Muscle of leg (tissue), 11 donors: Measurements from ENCODE around the gene HES1. TPM values are rescaled to one million over a fixed set of nuclear protein-coding genes. Genes with fewer than 3 reads are reported as not detected.
"Not testable (repeated sequence)": the region's sequence is repeated elsewhere in the genome, so short reads cannot be mapped to it uniquely, and the experiment has no call there.

ENCODE experiments used
- DNase-seq: peaks from one replicate; pipeline ENCODE4 v3.0.0; 2013
- H3K27ac ChIP-seq: one replicate; pipeline ENCODE4 v1.5.1; 2013; ENCODE audit warnings: mild to moderate bottlenecking, low read length, control low read depth
- H3K27me3 ChIP-seq: one replicate; pipeline ENCODE4 v1.6.1; 2013; ENCODE audit warnings: low read length; ENCODE audit not compliant: control insufficient read depth, insufficient read depth
- H3K36me3 ChIP-seq: one replicate; pipeline ENCODE4 v1.6.1; 2013; ENCODE audit warnings: low read length; ENCODE audit not compliant: control insufficient read depth, insufficient read depth
- H3K4me1 ChIP-seq: one replicate; pipeline ENCODE4 v1.6.1; 2013; ENCODE audit warnings: low read length; ENCODE audit not compliant: control insufficient read depth, insufficient read depth
- H3K4me3 ChIP-seq: one replicate; pipeline ENCODE4 v1.5.1; 2013; ENCODE audit warnings: low read length, control low read depth
- H3K9me3 ChIP-seq: replicated peaks from 2 replicates; pipeline ENCODE4 v1.6.1; 2013; ENCODE audit warnings: low read depth, low read length; ENCODE audit not compliant: control insufficient read depth
- WGBS: methylation state at CpG from one replicate; pipeline ENCODE4 v1.1.5; 2013; ENCODE audit warnings: missing lambda C conversion rate; ENCODE audit not compliant: insufficient coverage; 5-methylcytosine and 5-hydroxymethylcytosine counted together
- polyA plus RNA-seq, 8 donors: library from polyadenylated mRNA; unstranded; fragments of 120-200 nt; gene quantifications; one replicate each; pipeline versions ENCODE4 v1.2.1 to v1.2.3, GENCODE V29; 2013; ENCODE audit warnings: inconsistent platforms in 1 of 8, low replicate concordance in 1 of 8; ENCODE audit not compliant: insufficient read length in 8 of 8, insufficient read depth in 1 of 8
- total RNA-seq: library from RNA; stranded (reverse); fragments of 120-200 nt; gene quantifications from one replicate; pipeline ENCODE4 v1.2.4, GENCODE V29; 2013

Gene HES1
- total and polyA plus RNA-seq, 9 donors: 26.2 to 45.1 (median 35.4) TPM

DNA sequence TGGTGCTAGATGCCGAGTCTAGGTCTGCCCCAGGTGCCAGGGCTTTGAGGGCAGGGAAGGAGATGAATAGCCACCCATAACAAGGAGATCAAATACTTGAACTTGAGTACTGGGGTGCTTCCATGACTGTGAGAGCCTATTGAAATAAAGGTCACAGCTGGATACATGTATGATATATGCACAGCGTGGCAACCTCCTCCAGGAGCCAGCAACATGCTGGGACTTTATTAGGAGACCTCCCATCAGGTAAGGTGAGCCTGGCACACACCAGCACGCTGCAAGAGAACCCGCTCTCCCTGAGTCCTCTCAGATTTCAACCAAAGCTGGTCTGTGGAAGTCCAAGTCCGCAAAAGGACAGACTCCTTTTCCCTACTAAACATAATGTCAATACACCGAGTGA, 10.5 kb upstream of the HES1 start:
- H3K4me3 ChIP-seq: no peak overlapping the region
- H3K9me3 ChIP-seq: no peaks in the 10 kb centered on the region
- H3K36me3 ChIP-seq: no peaks in the 10 kb centered on the region
- DNase-seq: no peak
- H3K27ac ChIP-seq: no peak overlapping the region
- WGBS: 80% methylated on average over 1 of the region's 6 CpGs
- peaks cover 18% of the 10 kb centered on the region for H3K27me3 ChIP-seq
- H3K4me1 ChIP-seq: peaks cover 15% of the 10 kb centered on the region

DNA sequence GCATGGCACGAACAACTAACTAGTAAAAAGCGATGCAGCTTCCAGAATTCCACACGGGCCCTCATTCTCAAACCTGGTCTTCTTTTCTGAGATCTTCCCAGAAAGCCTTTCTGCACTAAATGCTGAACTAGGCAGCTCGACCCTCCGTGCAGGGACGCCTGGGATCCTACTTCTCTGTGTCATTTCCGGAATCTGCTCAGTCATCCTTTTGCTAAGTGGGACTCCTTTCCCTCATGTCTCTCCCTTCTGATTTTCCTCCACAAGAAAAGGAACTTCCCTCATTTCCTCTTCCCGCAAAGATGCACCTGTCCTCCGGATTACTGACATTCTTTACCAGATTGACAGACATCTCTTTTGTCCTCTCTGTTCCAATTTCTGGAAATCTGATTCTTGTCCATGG, 9.2 kb upstream of the HES1 start:
- H3K27me3 ChIP-seq: peaks cover 18% of the 10 kb centered on the region
- H3K27ac ChIP-seq: no peak overlapping the region
- H3K4me1 ChIP-seq: peaks cover 27% of the 10 kb centered on the region
- no peaks in the 10 kb centered on the region for H3K36me3 ChIP-seq
- 61% methylated on average over 9 of the region's 9 CpGs for WGBS
- no peaks in the 10 kb centered on the region for H3K9me3 ChIP-seq
- DNase-seq: no peak
- no peak overlapping the region for H3K4me3 ChIP-seq

DNA sequence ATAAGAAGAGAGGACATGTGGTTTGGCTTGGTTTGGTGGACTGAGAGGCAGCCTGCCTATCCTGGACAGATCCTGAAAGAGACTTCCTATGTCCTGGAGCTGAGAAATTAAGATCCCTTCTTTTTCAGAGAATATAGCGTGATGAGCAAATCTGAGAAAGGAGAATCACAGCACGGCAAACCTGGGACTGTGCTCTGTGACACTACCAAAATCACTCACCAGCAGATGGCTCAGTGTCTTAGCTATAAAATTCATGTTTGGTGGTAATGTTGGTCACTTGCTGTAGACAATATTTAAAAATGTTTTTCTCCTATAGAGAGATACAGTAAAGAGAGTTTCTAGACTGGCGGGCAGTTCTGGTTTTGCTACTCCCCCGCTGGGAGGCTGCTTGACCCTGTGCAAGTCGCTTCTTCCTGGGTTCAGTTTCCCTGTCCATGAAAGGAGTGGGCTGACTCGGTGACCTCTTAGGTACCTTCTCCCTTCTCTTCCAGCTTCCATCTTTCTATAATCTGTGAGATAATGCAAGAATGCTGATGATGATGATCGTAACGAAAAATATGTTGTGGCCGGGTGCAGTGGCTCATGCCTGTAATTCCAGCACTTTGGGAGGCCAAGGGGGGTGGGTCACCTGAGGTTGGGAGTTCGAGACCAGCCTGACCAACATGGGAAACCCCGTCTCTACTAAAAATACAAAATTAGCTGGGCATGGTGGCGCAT, 7.6 kb upstream of the HES1 start:
- no peak for DNase-seq
- Histone ChIP-seq H3K36me3 (no peaks in the 10 kb centered on the region), H3K4me1 (peaks cover 42% of the 10 kb centered on the region), H3K27me3 (peaks cover 16% of the 10 kb centered on the region), H3K4me3 (no peak overlapping the region), H3K9me3 (no peaks in the 10 kb centered on the region), H3K27ac (no peak overlapping the region)
- WGBS: no CpG with 5 or more reads among the region's 12 CpGs

DNA sequence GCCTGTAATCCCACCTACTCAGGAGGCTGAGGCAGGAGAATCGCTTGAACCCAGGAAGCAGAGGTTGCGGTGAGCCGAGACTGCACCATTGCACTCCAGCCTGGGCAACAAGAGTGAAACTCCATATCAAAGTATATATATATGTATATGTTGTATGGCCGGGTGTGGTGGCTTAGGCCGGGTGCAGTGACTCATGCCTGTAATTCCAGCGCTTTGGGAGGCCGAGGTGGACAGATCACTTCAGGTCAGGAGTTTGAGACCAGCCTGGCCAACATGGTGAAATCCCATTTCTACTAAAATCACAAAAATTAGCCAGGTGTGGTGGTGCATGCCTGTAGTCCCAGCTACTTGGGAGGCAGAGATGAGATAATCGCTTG, 7.0 kb upstream of the HES1 start:
- H3K27ac ChIP-seq, H3K36me3 ChIP-seq, H3K9me3 ChIP-seq, H3K4me3 ChIP-seq, DNase-seq: not testable (repeated sequence)
- Histone ChIP-seq H3K27me3 (peaks cover 19% of the 10 kb centered on the region), H3K4me1 (peaks cover 48% of the 10 kb centered on the region)
- no CpG with 5 or more reads among the region's 8 CpGs for WGBS

DNA sequence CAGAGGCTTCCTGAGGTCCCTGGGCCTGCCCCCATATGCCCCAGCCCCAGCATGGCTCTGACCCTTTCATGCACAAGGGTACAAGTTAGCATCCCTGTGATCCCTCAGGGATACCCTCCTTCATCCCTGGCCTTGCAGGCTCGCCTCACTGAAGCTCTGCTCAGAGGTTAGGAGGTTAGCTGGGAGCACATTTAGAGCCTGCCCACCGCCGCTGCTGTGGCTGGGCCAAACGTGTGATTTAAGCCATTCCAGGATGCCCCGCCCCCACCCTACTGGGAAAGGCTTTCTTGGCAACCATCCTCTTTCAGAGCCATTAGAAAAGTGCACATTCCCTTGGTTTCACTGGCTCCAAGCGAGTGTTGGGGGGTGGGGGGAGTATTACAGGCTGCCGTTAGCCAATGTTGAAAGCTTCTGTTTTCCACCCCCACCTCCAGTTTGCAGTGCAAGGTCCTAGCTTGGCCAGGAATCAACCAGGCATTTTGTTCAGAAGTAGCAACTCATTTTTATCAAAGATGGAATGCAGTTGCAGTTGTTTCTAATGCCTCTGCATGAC, 6.3 kb upstream of the HES1 start:
- Histone ChIP-seq H3K4me1 (peaks cover 48% of the 10 kb centered on the region), H3K27me3 (peaks cover 19% of the 10 kb centered on the region), H3K27ac (peak overlapping the region; percentile 35), H3K4me3 (no peak overlapping the region), H3K9me3 (no peaks in the 10 kb centered on the region), H3K36me3 (no peaks in the 10 kb centered on the region)
- peak; percentile 59 for DNase-seq
- 31% methylated on average over 3 of the region's 7 CpGs for WGBS

DNA sequence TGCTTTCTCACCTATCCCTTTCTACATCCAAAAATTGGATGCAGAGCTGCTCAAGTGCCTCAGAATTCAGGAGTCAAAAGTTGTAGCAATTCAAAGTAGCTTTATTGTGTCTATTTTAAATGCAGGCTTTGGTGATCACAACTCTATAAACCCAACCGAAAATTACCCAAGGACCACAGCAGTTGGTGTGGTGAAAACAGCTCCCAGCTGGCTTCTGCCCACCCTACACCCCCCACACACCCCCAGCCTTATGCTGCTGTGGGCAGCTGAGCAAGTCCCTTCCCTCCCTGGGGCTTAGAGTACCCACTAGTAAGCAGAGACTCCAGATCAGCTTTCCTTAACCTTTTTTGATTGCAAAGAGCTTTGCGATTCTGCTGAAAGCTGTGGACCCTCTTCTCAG, 5.8 kb upstream of the HES1 start:
- Histone ChIP-seq H3K9me3 (no peaks in the 10 kb centered on the region), H3K27ac (peak overlapping the region; percentile 35), H3K4me1 (peaks cover 50% of the 10 kb centered on the region), H3K4me3 (no peak overlapping the region), H3K36me3 (no peaks in the 10 kb centered on the region), H3K27me3 (peaks cover 19% of the 10 kb centered on the region)
- peak; percentile 14 for DNase-seq
- 29% methylated on average over 1 of the region's 2 CpGs for WGBS

DNA sequence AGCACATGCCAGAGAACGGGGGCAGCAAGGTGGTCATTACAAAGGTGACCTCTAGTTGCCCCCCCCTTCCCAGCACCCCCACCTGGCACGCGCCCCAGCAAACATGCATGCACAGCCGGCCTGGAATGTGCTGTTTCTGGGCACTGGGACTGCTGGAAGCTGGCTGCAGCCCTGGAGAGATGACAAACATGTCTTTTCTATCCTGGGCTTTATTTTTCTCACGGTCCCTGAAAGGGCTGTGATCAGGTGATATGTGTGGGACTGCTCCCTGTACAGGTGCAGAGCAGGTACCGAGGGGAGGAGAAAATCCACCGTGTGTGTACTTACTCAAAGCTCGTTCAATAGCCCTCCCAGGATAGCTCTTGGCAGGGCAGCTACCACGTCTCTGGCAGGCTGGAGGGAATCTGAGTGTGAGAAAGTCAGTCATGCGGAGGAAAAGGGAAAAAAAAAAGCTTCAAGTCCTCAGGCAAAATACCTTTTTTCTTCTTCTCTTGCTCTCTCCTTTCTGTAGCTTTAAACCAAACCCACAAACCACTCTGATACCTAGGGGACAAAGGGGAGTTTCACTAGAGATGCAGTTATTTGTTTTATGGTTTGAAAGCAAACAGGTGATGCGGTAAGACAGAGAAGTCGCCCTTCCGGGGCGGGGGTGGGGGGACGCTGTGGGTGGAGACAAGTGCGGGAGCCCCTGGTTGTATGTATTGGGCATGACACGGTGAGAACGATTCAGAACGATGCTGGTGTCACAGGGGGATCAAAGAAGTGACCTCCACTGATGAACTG, 5.0 kb upstream of the HES1 start:
- WGBS: 22% methylated on average over 14 of the region's 19 CpGs
- no peaks in the 10 kb centered on the region for H3K36me3 ChIP-seq
- no peaks in the 10 kb centered on the region for H3K9me3 ChIP-seq
- peaks cover 55% of the 10 kb centered on the region for H3K4me1 ChIP-seq
- H3K4me3 ChIP-seq: no peak overlapping the region
- H3K27me3 ChIP-seq: peaks cover 19% of the 10 kb centered on the region
- DNase-seq: peak; percentile 69
- H3K27ac ChIP-seq: no peak overlapping the region

DNA sequence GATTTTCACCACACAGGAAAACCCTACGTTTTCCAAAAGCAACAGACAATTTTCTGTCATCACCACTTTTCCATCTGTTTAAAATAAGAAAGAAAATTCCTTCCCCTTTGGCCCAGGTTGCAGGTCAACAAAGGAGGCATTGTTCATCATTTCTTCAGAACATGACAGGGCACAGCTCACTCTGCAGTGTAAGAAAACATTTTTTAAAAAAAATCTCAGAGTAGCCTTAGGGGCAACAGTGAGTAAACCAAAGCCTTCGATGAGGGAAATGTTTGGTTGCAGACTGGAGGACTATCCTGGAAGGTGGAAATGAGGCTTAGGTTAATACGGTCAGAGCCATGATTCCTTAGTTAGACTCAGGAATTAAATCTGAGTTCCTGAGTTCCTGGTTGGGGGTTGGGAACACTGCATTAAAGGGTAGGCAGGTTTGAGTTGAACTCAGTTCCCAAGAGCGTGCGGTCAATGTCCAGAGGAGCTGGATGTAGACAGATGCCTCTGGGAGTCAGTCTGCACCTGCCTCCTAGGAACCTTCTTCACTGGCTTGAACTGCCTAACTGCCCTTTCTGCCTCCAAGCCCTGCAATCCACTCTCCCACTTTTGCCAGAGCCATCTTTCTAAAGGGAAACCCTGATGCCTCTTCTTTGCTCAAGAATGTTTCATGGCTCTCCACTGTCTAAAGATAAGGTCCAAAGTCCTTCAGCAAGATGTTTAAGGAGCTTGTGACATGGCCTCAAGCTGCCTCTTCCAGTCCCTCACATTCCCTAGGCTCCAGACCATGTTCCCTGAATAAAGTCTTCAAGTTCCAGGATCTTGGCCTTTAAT, 3.3 kb upstream of the HES1 start:
- H3K36me3 ChIP-seq: no peaks in the 10 kb centered on the region
- H3K27me3 ChIP-seq: peaks cover 19% of the 10 kb centered on the region
- H3K4me1 ChIP-seq: peaks cover 65% of the 10 kb centered on the region
- H3K9me3 ChIP-seq: no peaks in the 10 kb centered on the region
- H3K4me3 ChIP-seq: no peak overlapping the region
- DNase-seq: peak; percentile 10
- no peak overlapping the region for H3K27ac ChIP-seq
- WGBS: 80% methylated on average over 4 of the region's 5 CpGs

DNA sequence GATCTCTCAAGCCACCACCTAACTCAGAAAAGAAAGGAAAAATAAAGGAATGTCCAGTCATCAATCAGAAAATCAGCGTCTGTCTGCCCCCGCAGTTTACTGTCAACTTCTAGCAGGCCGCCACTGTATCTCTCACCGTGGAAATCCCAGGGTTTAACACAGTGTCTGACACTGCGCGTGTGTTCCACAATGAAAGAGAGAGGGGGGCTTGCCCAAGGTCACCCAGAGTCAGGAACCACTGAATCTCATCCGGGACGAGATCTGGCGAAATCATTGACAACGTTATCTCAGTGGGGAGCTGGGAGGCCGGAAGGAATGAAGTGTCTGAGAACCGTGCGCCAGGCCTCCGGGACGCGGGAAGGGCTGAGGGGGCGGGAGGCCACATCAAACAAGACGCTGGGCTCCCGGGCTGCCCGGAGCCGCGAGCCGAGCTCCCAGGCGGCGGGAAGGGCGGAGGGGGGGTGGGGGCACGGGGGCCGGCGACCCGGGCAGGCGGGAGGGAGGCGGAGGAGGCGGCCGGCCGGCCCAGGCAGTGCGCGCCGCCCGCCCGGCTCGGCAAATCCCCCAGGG, 2.2 kb upstream of the HES1 start:
- Histone ChIP-seq H3K4me1 (peaks cover 69% of the 10 kb centered on the region), H3K9me3 (no peaks in the 10 kb centered on the region), H3K36me3 (peaks cover 3% of the 10 kb centered on the region), H3K4me3 (peak overlapping the region; percentile 31), H3K27ac (peak overlapping the region; percentile 89), H3K27me3 (peaks cover 15% of the 10 kb centered on the region)
- DNase-seq: peak; percentile 82
- 4% methylated on average over 32 of the region's 41 CpGs for WGBS
